ENCODE data around the gene TGM2.

Gene TGM2

DNA sequence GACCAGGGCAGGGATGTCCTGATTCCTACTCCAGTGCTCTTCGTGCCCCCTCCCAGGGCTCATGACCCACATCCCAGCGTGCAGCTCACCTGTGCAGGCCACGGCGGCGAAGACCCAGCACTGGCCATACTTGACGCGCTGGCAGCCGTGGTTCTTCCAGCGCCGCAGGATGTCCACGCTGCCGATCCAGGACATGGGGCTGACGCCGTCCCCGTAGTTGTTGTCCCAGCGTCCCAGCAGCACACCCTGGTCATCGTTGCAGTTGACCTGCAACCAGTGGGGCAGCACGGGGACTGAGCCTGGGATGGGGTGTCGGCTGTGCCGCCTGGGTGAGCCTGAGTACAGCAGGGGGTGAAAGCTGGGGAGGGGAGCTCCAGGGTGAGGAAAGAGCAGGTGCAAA, 18.4 kb downstream of the TGM2 start:
- no peak for DNase-seq (ENCODE audit: low read depth in 2 of 2, low spot score in 1 of 2)

- DNase-seq (ENCODE audit: low read depth in 2 of 2, low spot score in 1 of 2), result no peak
These were observed 18.9 kb downstream of the TGM2 start for GRCh38 chr20:38146156-38146555.

DNA sequence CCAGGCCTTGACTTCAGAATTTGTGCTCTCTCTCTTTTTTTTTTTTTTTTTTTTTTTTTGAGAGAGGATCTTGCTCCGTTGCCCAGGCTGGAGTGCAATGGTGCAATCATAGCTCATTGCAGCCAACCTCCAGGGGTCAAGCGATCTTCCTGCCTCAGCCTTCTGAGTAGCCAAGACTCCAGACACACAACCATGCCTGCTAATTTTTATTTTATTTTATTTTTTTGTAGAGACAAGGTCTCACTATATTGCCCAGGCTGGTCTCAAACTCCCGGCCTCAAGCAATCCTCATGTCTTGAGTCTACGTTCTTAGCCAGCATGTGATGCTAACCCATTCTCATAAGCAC, 19.4 kb downstream of the TGM2 start:
- no peak for DNase-seq (ENCODE audit: low read depth in 2 of 2, low spot score in 1 of 2)

DNA sequence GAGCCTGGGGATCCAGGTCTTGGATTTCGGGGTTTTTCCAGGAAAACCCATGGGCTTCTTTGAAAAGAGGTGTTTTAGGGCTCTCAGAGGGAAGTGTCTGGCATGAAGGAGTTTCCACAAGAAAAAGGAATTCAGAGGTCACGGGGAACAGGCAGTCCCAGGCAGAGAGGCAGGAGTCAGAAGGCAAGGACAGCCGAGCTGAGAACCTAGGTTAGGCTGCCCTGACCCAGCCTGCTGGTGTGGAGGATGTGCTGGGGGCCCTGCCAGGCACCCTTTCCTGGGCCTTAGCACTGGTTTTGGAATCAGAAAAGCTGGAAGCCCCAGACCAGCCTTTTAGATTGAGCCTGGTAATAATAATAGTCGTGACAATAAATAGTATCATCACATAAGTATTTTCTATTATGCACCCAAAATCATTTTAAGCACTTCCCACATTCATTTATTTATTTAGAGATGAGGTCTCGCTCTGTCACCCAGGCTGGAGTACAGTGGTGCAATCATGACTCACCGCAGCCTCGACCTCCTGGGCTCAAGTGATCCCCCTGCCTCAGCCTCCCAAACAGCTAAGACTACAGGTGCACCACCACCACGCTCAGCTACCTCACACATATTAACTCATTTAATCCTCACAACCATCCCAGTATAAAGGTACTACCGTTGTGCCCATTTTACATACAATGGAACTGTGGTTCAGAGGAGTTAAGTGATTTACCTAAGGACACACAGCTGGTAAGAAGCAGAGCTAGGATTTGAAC, 19.9 kb downstream of the TGM2 start:
- no peak for DNase-seq (ENCODE audit: low read depth in 2 of 2, low spot score in 1 of 2)

GRCh38 chr20:38144598-38144973, 20.5 kb downstream of the TGM2 start:
- no peak for DNase-seq (ENCODE audit: low read depth in 2 of 2, low spot score in 1 of 2)

DNA sequence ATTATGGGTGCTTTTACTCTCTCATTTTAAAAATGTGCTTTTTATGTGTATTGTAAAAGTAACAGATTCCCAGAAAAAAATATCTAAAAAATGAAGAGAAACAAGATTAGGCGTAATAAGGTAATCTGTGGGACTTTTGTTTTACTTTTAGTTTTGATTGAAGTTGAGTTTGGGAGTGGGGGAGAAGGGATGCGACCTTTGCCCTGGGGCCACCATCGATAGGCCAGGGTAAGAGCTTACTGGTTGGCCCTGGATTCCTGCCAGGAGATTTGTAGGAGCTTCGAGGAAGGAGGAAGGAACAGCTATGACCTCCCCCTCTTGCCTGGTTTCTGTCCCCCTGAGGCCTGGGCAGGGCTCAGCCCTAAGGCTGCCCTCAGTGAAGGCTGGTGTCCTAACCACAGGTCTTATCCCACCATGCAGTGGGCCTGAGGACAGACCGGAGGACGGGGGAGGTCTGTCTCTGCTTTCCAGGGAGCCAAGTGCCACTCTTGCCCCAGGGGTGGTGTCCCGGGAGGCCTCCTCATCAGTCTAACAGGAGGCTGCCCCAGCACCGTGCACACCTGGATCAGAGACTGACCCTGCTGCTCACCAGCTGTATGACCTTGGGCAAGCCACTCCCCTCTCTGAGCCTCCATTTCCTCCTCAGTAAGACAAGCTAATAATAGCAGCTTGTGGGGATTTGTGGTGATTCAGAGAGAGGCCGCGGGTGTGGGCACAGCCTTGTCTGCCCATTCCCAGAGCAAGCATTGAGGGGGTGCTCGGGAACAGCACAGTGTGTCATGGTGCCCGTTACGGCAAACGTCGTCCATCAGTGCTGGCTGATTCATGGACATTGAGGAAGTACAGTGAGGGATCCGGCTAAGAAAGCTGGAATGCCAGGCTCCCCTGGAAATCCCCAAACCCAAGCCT, 21.2 kb downstream of the TGM2 start:
- no peak for DNase-seq (ENCODE audit: low read depth in 2 of 2, low spot score in 1 of 2)

DNA sequence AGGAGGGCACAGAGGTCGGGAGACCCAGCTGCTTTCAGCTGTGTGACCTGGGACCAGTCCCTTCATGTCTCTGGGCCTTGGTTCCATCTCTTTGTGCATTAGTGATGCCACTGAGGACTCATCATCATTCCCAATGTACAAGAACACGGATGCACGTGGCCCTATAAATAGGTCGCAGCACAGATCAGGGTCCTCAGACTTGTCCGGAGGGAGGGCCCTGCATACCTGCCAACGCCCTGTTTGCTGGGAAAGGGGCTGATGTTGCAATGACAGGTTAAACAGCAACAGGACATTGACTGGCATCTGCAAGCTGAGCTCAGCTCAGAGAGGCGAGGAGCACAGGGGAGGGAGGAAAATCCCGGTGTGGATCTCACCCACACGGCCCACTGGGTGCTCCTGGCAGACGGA, 21.8 kb downstream of the TGM2 start:
- no peak for DNase-seq (ENCODE audit: low read depth in 2 of 2, low spot score in 1 of 2)

GRCh38 chr20:38141889-38142494, 23.1 kb downstream of the TGM2 start:
- no peak for DNase-seq (ENCODE audit: low read depth in 2 of 2, low spot score in 1 of 2)

DNA sequence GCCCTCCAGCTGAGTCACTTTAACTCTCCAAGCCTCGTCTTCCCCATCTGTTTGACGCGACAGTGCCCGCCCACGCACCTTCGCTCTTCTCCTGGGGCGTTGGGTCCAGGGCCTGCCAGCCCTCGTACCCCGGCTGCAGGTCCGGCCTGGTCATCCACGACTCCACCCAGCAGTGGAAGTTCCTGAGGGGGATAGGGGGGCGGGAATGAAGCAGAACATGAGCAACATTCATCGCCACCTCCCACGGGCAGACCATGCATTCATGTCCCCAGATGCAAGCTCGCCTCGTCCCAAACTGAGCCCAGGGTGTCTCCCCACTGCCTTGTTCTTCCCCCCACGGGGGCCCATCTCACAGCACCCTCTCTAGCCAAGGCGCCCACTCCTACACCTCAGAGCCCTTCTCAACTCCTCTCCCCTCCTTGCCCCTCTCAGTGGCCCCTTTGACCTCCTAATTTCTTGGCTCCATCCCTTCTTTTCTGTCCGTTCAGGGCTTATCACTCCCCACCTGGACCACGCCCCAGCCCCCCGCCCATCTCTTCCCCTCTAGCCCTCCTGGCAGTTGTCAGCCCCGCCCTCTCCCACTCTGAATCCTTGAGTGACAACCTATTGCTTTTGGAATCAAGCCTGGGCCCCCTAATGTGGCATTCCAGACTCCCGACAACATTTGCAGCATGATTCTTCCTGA, 23.7 kb downstream of the TGM2 start:
- no peak for DNase-seq (ENCODE audit: low read depth in 2 of 2, low spot score in 1 of 2)

GRCh38 chr20:38139977-38140753, 24.9 kb downstream of the TGM2 start:
- no peak for DNase-seq (ENCODE audit: low read depth in 2 of 2, low spot score in 1 of 2)

- DNase-seq (ENCODE audit: low read depth in 2 of 2, low spot score in 1 of 2), result no peak
These were observed 25.7 kb downstream of the TGM2 start for GRCh38 chr20:38139156-38139912.

DNA sequence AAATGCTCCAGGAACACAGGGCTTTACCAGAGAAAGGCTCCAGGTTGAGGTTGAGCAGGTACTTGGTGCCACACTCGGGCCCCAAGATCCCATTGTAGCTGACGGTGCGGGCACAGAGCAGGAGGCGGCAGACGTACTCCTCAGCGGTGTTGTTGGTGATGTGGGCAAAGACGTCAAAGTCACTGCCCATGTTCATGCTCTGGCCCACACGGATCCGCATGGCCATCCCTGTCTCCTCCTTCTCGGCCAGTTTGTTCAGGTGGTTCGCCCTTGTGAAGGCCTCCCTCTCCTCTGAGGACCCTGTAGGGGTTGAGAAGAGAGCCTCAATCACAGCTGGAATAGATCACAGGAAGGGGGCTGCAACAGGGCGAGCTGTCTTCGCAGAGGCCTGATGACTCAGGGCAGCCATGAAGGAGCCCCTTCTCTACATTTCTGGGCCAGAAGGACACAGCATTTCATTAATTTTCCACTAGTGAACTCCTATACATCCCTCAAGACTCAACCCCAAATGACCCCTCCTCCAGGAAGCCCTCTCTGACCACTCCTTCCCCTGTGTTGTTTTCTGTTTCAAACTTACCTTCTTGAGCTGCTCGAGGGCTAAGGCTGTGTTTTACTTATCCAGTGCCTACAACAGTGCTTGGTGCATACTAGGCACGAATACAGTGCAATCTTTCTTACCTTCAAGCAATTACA, 26.8 kb downstream of the TGM2 start:
- no peak for DNase-seq (ENCODE audit: low read depth in 2 of 2, low spot score in 1 of 2)

DNA sequence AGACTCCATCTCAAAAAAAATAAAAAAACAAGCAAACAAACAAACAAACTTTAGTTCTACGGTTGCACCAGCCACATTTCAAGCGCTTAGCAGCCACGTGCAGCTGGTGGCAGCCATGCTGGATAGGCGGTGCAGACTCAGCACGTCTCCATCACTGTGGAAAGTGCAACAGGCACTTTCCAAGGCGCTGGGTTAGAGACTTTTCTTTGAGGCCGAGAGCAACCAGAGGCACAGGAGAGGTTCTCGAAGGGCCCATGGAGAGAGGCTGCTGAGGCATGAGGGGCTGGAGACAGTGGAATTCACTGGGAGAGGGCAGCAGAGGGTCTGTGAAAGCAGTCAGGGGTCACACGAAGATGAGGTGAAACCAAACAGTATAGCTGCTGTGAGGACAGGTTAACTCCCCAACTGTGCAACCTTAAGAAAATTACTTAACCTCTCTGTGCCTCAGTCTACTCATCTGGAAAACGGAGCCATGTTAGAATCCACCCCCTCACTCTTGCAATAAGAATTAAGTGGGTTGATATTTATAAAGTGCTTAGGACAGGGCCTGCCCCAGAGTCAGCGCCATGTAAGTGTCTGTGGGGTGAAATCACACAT, 27.5 kb downstream of the TGM2 start:
- DNase-seq (ENCODE audit: low read depth in 2 of 2, low spot score in 1 of 2), result no peak

- no peak for DNase-seq (ENCODE audit: low read depth in 2 of 2, low spot score in 1 of 2)
These were observed 28.4 kb downstream of the TGM2 start for GRCh38 chr20:38136421-38137245.

DNA sequence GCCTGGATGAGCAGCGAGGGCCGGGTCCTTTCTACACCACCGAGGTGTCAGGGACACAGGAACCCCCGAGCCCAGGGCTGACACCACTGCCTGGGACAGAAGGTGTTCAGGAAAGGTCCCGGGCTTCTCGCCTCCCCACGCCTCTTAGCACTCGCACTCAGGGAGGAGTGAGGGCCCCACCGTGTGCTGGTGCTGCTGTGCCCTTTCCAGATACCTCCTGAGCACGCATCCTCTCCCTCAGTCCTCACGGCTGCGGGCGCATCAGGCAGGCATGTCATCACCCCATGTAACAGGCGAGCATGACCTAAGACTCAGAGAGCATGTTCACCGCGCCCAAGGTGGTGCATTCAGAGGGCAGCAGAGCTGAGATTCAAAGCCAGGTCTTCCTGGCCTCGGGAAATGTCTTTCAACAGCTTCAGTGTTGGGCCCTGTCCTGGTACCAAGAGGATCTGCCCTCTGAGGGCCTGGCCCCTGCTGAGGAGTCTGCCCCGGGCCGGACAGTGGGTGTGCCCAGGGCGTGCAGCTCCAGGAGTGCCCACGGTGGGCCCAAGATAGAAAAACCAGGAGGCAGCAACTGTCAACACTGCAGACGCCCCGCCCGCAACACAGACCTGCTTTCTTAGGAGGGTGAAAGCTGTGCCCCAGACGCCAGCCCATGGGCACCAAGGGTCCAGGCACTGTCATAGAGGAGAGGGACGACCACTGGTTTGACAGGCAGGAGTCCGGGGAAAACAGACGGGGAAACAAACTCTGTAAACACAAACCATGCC, 29.2 kb downstream of the TGM2 start:
- DNase-seq (ENCODE audit: low read depth in 2 of 2, low spot score in 1 of 2), result no peak

DNA sequence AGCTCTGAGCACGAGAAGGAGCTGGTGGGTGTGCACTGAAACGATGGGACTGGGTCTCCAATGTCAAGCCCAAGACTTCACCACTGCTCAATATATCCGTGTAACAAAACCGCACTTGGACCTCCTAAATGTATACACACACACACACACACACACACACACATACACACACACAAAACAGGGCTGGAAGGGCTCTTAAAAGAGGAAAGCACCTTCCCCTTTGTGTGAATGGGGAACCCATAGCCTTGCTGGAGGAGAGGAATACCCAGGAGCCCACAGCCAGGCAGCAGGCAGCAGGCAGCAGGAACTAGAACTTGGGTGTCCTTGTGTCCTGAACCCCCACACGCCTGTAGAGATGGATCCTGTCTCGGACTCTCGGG, 29.8 kb downstream of the TGM2 start:
- no peak for DNase-seq (ENCODE audit: low read depth in 2 of 2, low spot score in 1 of 2)

GRCh38 chr20:38134427-38135270, 30.4 kb downstream of the TGM2 start:
- no peak for DNase-seq (ENCODE audit: low read depth in 2 of 2, low spot score in 1 of 2)

Measured in stimulated activated CD8-positive, alpha-beta memory T cell treated with anti-CD3 and anti-CD28 coated beads, Interleukin-4, amount 100 ng/mL, for 4 hours (primary cell).